ENCODE measurements around the gene TLE2. TPM values are rescaled to one million over a fixed set of nuclear protein-coding genes. Genes with fewer than 3 reads are reported as not detected.
A peak's percentile ranks its signal among the peaks of the same experiment; 100 is the strongest.

The TLE2 gene
- total RNA-seq, 1 donor from 2014 or later: 95.2 TPM

GRCh38 chr19:2952953-2953481 is 76.1 kb downstream of the TLE2 start:
- DNase-seq (ENCODE audit: low spot score): peak; percentile 74

DNA sequence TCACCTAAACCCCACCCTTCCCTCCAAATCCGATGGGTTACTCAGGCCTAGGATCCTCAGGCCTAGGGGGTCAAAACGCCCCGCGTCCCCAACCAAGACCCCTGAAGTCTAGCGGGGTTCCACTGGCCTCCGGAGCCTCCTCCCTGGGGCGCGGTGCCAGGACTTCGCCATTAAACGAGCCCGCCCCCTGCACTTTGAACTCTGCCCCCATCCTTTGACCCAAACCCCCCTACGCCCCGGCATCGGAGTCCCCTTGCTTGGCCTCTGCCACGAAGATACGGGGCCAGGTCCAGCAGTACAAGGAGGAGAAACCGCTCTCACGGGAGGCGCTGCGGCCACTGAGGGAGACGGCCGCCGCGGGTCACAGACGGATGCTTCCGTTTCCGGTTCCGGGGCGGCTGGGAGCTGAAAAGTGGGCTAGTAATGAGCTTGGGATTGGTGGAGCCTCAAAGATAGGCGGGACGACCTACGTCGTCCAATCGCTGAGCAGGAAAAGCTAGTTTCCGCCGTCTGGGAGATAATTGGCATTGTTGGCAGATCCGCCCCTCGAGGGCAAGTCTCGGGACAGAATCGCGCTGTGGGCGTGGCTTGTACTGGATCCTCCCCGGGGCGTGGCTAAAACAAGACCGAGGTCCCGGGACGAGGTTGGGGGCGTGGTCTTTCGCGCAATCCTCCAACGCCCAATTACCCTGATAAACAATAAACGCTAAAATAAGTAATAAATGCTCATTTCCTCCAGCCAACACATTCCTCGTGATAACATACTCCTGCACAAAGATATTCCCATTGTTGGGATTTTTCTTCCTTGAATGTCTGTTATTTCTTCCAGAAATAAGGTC is 78.6 kb downstream of the TLE2 start:
- peak; percentile 100 for DNase-seq (ENCODE audit: low spot score)

DNA sequence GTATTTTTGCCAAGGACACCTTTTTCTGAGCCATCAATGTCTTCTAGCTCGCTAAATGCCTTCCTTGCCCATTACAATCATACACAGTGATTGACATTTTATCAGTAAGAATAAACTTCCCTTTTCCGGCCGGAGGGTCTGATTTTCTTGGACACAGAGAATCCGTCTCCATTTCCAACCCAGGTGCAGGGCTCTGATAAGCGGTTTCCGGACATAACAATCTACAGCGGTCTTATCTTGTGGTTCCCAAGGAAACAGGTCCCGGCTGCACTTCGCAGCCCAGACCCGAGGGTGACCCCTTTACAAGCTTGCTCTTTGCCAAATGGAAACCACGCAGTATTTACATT is 79.2 kb downstream of the TLE2 start:
- no peak for DNase-seq (ENCODE audit: low spot score)

Other genes with a start within 250 kb of the TLE2 start
- gene SGTA, start 246.0 kb downstream of the TLE2 start, total RNA-seq: 45.7 TPM
- gene THOP1, start 243.8 kb downstream of the TLE2 start, total RNA-seq: 45.2 TPM
- 6.1 TPM for gene ZNF554, start 209.4 kb downstream of the TLE2 start, total RNA-seq
- gene ZNF555, start 187.8 kb downstream of the TLE2 start, total RNA-seq: 7.8 TPM
- not detected for gene ZNF556, start 161.9 kb downstream of the TLE2 start, total RNA-seq
- gene ZNF57, start 128.4 kb downstream of the TLE2 start, total RNA-seq: 9.6 TPM
- 6.6 TPM for gene ZNF77, start 84.3 kb downstream of the TLE2 start, total RNA-seq
- gene TLE6, start 51.7 kb downstream of the TLE2 start, total RNA-seq: 3.6 TPM
- gene TLE5, start 33.2 kb upstream of the TLE2 start, total RNA-seq: 623 TPM
- 68.5 TPM for gene GNA11, start 65.1 kb upstream of the TLE2 start, total RNA-seq
- gene GNA15, start 106.8 kb upstream of the TLE2 start, total RNA-seq: 28.5 TPM
- gene S1PR4, start 149.5 kb upstream of the TLE2 start, total RNA-seq: 0.89 TPM
- 69.2 TPM for gene NCLN, start 156.7 kb upstream of the TLE2 start, total RNA-seq
- gene CELF5, start 195.4 kb upstream of the TLE2 start, total RNA-seq: 0.62 TPM

Data from ureter (tissue), 1 donor.